ENCODE results near the gene LGR6. TPM values are rescaled to one million over a fixed set of nuclear protein-coding genes. Genes with fewer than 3 reads are reported as not detected.

Gene LGR6
- total and polyA plus RNA-seq, 10 of the 15 experiments (the other 5 are each of a cell fraction or from before 2014, with no cell fraction given), result not detected

GRCh38 chr1:202245391-202245790 is 51.8 kb downstream of the LGR6 start:
- H3K27ac ChIP-seq (ENCODE audit: control insufficient read depth, insufficient read depth), result no peak overlapping the region
- intact Hi-C loops (cut with micrococcal nuclease; ENCODE audit: unreplicated experiment) (no loop called here), in situ Hi-C loops (cut with MboI) (no loop called here)
- H3K27me3 ChIP-seq (replicated peaks in 1 of 2; ENCODE audit: control insufficient read depth in 2 of 2, insufficient read depth in 2 of 2, low read length in 1 of 2), result peaks cover 0 to 2% of the 10 kb centered on the region in 2 experiments; a peak in 2 of 4 replicates
- H3K9me3 ChIP-seq (replicated peaks; ENCODE audit: control insufficient read depth, insufficient read depth, low read length), result no peaks in the 10 kb centered on the region
- H3K4me1 ChIP-seq (ENCODE audit: control insufficient read depth, insufficient read depth, low read length), result no peaks in the 10 kb centered on the region
- H3K4me2 ChIP-seq (ENCODE audit: control insufficient read depth, insufficient read depth), result no peak overlapping the region
- WGBS (ENCODE audit: insufficient coverage, insufficient replicate concordance, low lambda C conversion rate, missing lambda C conversion rate), result 52% methylated on average over 8 of the region's 8 CpGs
- ChIA-PET POLR2A (no interaction called here), SMC1A (ENCODE audit: uncharacterized antibody, unreplicated experiment) (no interaction called here), RAD21 (ENCODE audit: unreplicated experiment) (no interaction called here), CTCF (interaction anchor here (1.3 kb wide), 1 partner anchor 52 kb away, joined by 5 read pairs; the partner anchor contains the start of gene LGR6)
- no peak overlapping the region for H2AFZ ChIP-seq (ENCODE audit: control insufficient read depth, low read depth, low read length)
- H3K36me3 ChIP-seq (ENCODE audit: control insufficient read depth in 2 of 2, insufficient read depth in 2 of 2, low read length in 1 of 2), result no peaks in the 10 kb centered on the region
- BruUV-seq (replicated peaks), result no TSS peak
- ATAC-seq, result no peak; the same call in 2 of the 3 replicates
- no peaks in the 10 kb centered on the region for H3K79me2 ChIP-seq (ENCODE audit: control insufficient read depth, insufficient read depth, low read length)
- no peak for DNase-seq (ENCODE audit: low read depth, low spot score)
- no peak for TF ChIP-seq CEBPZ (IDR thresholded peaks at IDR 0.05; ENCODE audit: low read depth, low read length)
- no peak overlapping the region for H3K4me3 ChIP-seq
- no peak for FAIRE-seq
- no peaks in the 10 kb centered on the region for H4K20me1 ChIP-seq (ENCODE audit: control insufficient read depth, insufficient read depth)
- H3K9ac ChIP-seq (ENCODE audit: control insufficient read depth, insufficient read depth, low read length), result no peak overlapping the region

GRCh38 chr1:202247104-202247503 is 53.5 kb downstream of the LGR6 start:
- Histone ChIP-seq H2AFZ (ENCODE audit: control insufficient read depth, low read depth, low read length) (no peak overlapping the region), H3K9ac (ENCODE audit: control insufficient read depth, insufficient read depth, low read length) (no peak overlapping the region), H3K4me1 (ENCODE audit: control insufficient read depth, insufficient read depth, low read length) (no peaks in the 10 kb centered on the region), H3K27ac (ENCODE audit: control insufficient read depth, insufficient read depth) (no peak overlapping the region), H3K4me2 (ENCODE audit: control insufficient read depth, insufficient read depth) (no peak overlapping the region), H3K36me3 (ENCODE audit: control insufficient read depth in 2 of 2, insufficient read depth in 2 of 2, low read length in 1 of 2) (no peaks in the 10 kb centered on the region), H3K9me3 (replicated peaks; ENCODE audit: control insufficient read depth, insufficient read depth, low read length) (no peaks in the 10 kb centered on the region), H3K79me2 (ENCODE audit: control insufficient read depth, insufficient read depth, low read length) (no peaks in the 10 kb centered on the region), H3K27me3 (replicated peaks in 1 of 2; ENCODE audit: control insufficient read depth in 2 of 2, insufficient read depth in 2 of 2, low read length in 1 of 2) (peaks cover 0 to 2% of the 10 kb centered on the region in 2 experiments; a peak in 2 of 4 replicates), H3K4me3 (no peak overlapping the region), H4K20me1 (ENCODE audit: control insufficient read depth, insufficient read depth) (no peaks in the 10 kb centered on the region)
- ChIA-PET CTCF (interaction anchor here (1.2 to 1.8 kb wide), 2 partner anchors 10 to 22 kb away, joined by 4 to 6 read pairs; no protein-coding TSS in a partner anchor), RAD21 (ENCODE audit: unreplicated experiment) (no interaction called here), SMC1A (ENCODE audit: uncharacterized antibody, unreplicated experiment) (no interaction called here), POLR2A (interaction anchor here (0.6 kb wide), 1 partner anchor 92 kb away, joined by 4 read pairs; no protein-coding TSS in a partner anchor)
- 21% methylated on average over 6 of the region's 6 CpGs for WGBS (ENCODE audit: insufficient coverage, insufficient replicate concordance, low lambda C conversion rate, missing lambda C conversion rate)
- intact Hi-C loops (cut with micrococcal nuclease; ENCODE audit: unreplicated experiment), result no loop called here
- in situ Hi-C loops (cut with MboI), result no loop called here
- BruUV-seq (replicated peaks), result no TSS peak
- ATAC-seq, result no peak
- no peak for FAIRE-seq
- TF ChIP-seq YY1 (IDR thresholded peaks at IDR 0.05; ENCODE audit: low read depth, low read length) (no peak), RCOR1 (conservative IDR thresholded peaks at IDR 0.05; ENCODE audit: low read depth, low read length) (no peak), STAT3 (IDR thresholded peaks at IDR 0.05; ENCODE audit: low read depth, low read length) (no peak), ZNF384 (IDR thresholded peaks at IDR 0.05; ENCODE audit: borderline replicate concordance, low read depth, low read length) (no peak), PBX3 (IDR thresholded peaks at IDR 0.05; ENCODE audit: insufficient replicate concordance, low read depth, low read length) (no peak)
- DNase-seq (ENCODE audit: low read depth, low spot score), result no peak
